MCF 10A (cell line): ENCODE measurements around the gene ST7. TPM values are rescaled to one million over a fixed set of nuclear protein-coding genes. Genes with fewer than 3 reads are reported as not detected.
"Not testable (repeated sequence)": the region's sequence is repeated elsewhere in the genome, so short reads cannot be mapped to it uniquely, and the experiment has no call there.

Source experiments
- BruUV-seq: library from RNA; stranded (reverse); fragments of 400-500 nt; replicated peaks from 2 replicates; lab custom pipeline; 2021; lab: Mats Ljungman, UMichigan
- CTCF ChIA-PET: fragments of 300-600 bp; sonication (Branson Sonifier 250); formaldehyde crosslinking; extraction: SDS; loops from one replicate; lab custom pipeline; 2021; ENCODE audit warnings: antibody characterized with exemption, inconsistent platforms; lab: Yijun Ruan, JAX
- POLR2A ChIA-PET: fragments of 300-600, 350-650 bp; sonication (Branson Sonifier 250); formaldehyde crosslinking; extraction: SDS; loops from one replicate; lab custom pipeline; 2020; ENCODE audit warnings: antibody characterized with exemption, inconsistent platforms; lab: Yijun Ruan, JAX
- DNase-seq: peaks from one replicate; pipeline ENCODE4 v3.0.0-alpha.2; 2018; ENCODE audit not compliant: unreplicated experiment
- H3K27ac Mint-ChIP-seq: one replicate; pipeline ENCODE4 v1.8.0; 2022; ENCODE audit warnings: mild to moderate bottlenecking, low read depth, mixed read lengths; ENCODE audit not compliant: unreplicated experiment
- H3K27me3 Mint-ChIP-seq: one replicate; pipeline ENCODE4 v1.8.0; 2022; ENCODE audit warnings: mixed read lengths; ENCODE audit not compliant: insufficient read depth, unreplicated experiment
- H3K36me3 Mint-ChIP-seq: one replicate; pipeline ENCODE4 v1.8.0; 2022; ENCODE audit warnings: mild to moderate bottlenecking, moderate library complexity, mixed read lengths; ENCODE audit not compliant: insufficient read depth, unreplicated experiment
- H3K4me1 Mint-ChIP-seq: one replicate; pipeline ENCODE4 v1.8.0; 2022; ENCODE audit warnings: mixed read lengths; ENCODE audit not compliant: insufficient read depth, unreplicated experiment
- H3K4me3 Mint-ChIP-seq: one replicate; pipeline ENCODE4 v1.8.0; 2022; ENCODE audit warnings: mild to moderate bottlenecking, moderate library complexity, mixed read lengths; ENCODE audit not compliant: unreplicated experiment
- H3K9me3 Mint-ChIP-seq: one replicate; pipeline ENCODE4 v1.8.0; 2022; ENCODE audit warnings: mixed read lengths; ENCODE audit not compliant: unreplicated experiment
- intact Hi-C: fragments of 100-400 bp; cut with micrococcal nuclease; formaldehyde crosslinking; loops from 2 replicates; pipeline ENCODE4 v1.14.1; 2022
- total RNA-seq: library from RNA; stranded (reverse); gene quantifications from 2 replicates; pipeline ENCODE4 v1.2.3, GENCODE V29; 2022
- TF ChIP-seq, protein P1 (sequence below): fragments of 200-600 bp; IDR thresholded peaks from one replicate; pipeline ENCODE4 v1.8.0; 2022; ENCODE audit warnings: antibody characterized with exemption, mild to moderate bottlenecking; ENCODE audit not compliant: unreplicated experiment

Gene ST7
- total RNA-seq, 1 experiment from 2014 or later = 18.5 TPM

DNA sequence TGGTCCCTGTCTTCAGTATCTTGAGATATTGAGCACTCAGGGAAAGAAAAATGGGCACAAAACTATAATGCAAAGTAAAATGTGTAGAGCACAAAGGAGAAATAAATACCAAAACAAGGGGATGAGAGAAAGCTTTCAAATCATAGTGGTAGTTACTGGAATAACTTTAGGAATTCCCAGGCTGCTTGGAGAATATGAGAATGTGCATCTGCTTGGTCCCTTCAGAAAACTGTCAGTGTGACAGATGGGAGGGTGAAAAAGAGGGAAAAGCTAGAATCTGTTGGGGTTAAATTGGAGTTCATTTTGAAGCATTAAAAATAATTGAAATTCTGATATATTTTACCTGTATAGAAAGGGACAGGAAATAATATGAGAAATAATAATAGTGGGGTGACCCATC is 15.3 kb downstream of the ST7 start:
- Mint-ChIP-seq H3K4me1 (peaks cover 5% of the 10 kb centered on the region), H3K9me3 (no peaks in the 10 kb centered on the region), H3K36me3 (no peaks in the 10 kb centered on the region), H3K27ac (no peak overlapping the region), H3K4me3 (no peak overlapping the region), H3K27me3 (no peaks in the 10 kb centered on the region)
- BruUV-seq = no TSS peak
- intact Hi-C loops = no loop called here
- TF ChIP-seq, protein P1, sequence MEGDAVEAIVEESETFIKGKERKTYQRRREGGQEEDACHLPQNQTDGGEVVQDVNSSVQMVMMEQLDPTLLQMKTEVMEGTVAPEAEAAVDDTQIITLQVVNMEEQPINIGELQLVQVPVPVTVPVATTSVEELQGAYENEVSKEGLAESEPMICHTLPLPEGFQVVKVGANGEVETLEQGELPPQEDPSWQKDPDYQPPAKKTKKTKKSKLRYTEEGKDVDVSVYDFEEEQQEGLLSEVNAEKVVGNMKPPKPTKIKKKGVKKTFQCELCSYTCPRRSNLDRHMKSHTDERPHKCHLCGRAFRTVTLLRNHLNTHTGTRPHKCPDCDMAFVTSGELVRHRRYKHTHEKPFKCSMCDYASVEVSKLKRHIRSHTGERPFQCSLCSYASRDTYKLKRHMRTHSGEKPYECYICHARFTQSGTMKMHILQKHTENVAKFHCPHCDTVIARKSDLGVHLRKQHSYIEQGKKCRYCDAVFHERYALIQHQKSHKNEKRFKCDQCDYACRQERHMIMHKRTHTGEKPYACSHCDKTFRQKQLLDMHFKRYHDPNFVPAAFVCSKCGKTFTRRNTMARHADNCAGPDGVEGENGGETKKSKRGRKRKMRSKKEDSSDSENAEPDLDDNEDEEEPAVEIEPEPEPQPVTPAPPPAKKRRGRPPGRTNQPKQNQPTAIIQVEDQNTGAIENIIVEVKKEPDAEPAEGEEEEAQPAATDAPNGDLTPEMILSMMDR = no peak
- CTCF ChIA-PET = interaction anchor here (4.6 kb wide), 1 partner anchor 17 kb away, joined by 42 read pairs; no protein-coding TSS in a partner anchor
- POLR2A ChIA-PET = interaction anchor here (0.7 kb wide), 1 partner anchor 778 kb away, joined by 3 read pairs; no protein-coding TSS in a partner anchor
- no peak for DNase-seq

DNA sequence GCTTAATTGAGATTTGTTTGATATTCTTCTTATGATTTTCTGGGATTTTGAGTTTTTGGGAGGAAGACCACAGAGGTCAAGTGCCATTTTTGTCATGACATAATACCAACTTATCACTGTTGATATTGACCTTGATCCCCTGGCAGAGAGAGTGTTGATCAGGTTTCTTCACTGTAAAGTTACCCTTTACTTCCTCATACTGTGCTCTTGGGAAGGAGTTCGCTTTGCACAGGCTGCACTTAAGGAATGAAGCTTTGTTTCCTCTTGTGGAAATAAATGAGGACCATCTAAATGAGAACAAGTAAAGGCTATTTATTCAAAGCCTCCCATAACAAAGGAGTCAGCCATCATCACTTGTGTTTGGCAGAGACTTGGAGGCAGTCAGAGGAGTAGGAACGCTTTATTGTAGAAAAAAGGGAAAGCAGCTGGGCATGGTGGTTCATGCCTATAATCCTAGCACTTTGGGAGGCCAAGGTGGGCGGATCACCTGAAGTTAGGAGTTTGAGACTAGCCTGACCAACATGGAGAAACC is 16.1 kb downstream of the ST7 start:
- Mint-ChIP-seq H3K4me3 (no peak overlapping the region), H3K27ac (no peak overlapping the region), H3K9me3 (no peaks in the 10 kb centered on the region), H3K36me3 (no peaks in the 10 kb centered on the region), H3K4me1 (peaks cover 5% of the 10 kb centered on the region), H3K27me3 (no peaks in the 10 kb centered on the region)
- ChIA-PET POLR2A (no interaction called here), CTCF (interaction anchor here (0.6 to 4.6 kb wide), 4 partner anchors 16 to 103 kb away, joined by 3 to 42 read pairs (median 4); no protein-coding TSS in a partner anchor)
- no peak for DNase-seq
- intact Hi-C loops = no loop called here
- BruUV-seq = no TSS peak
- TF ChIP-seq, protein P1 = no peak

DNA sequence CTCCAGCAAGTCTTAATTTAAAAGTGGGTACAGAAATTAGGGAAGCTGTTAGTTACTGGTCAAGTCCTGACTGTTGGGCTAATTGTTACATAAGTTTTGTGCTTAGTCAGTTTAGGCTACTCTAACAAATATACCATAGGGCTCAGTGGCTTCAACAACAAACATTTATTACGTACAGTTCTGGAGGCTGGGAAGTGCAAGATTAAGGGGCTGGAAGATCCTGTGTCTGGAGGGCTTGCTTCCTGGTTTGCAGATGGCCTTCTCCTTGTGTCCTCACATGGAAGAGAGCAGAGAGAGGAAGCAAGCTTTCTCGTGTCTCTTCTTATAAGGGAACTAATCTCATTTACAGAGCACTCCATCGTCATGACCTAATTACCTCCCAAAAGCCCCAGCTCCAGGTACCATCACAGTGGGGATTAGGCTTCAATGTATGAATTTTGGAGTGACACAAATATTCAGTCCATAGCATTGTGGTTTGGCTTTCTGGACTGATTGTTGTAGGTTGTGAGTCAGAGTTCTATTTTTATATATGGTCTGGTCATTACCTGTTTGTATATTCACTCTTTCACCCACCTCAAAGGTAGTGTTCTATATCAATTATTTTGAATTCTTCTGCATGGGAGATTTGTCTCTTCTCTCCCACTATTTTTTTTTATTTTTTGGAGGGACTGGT is 17.1 kb downstream of the ST7 start:
- intact Hi-C loops = no loop called here
- no peaks in the 10 kb centered on the region for H3K27me3 Mint-ChIP-seq
- ChIA-PET POLR2A (interaction anchor here (1.0 kb wide), 1 partner anchor 16 kb away, joined by 3 read pairs; no protein-coding TSS in a partner anchor), CTCF (interaction anchor here (0.6 to 4.6 kb wide), 6 partner anchors 14 to 287 kb away, joined by 3 to 42 read pairs (median 4); no protein-coding TSS in a partner anchor)
- DNase-seq = no peak
- TF ChIP-seq, protein P1 = no peak
- no peak overlapping the region for H3K27ac Mint-ChIP-seq
- peaks cover 5% of the 10 kb centered on the region for H3K4me1 Mint-ChIP-seq
- no peak overlapping the region for H3K4me3 Mint-ChIP-seq
- H3K36me3 Mint-ChIP-seq = no peaks in the 10 kb centered on the region
- no TSS peak for BruUV-seq
- no peaks in the 10 kb centered on the region for H3K9me3 Mint-ChIP-seq

DNA sequence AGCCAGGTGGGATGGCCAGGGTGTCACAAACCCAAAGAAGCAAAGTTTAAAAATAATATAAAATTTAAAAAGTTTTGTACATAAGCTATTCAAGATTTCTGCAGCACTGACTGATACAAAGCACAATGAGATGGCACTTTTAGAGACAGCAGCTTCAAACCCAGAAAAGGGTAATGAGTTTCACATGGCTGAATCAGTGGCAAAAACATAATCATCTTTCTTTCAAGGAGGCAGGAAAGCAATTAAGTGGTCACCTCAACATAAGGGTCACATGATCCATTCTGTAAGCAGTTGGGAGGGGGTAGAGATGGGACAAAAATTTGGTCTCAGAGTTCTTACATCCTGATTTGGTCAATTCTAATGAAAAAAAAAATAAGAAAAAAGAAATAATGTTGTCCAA is 17.9 kb downstream of the ST7 start:
- intact Hi-C loops, H3K36me3 Mint-ChIP-seq, H3K27me3 Mint-ChIP-seq, BruUV-seq, H3K27ac Mint-ChIP-seq, H3K4me1 Mint-ChIP-seq, POLR2A ChIA-PET, DNase-seq, H3K9me3 Mint-ChIP-seq, H3K4me3 Mint-ChIP-seq: not testable (repeated sequence)
- CTCF ChIA-PET = interaction anchor here (0.6 to 4.6 kb wide), 5 partner anchors 14 to 286 kb away, joined by 3 to 42 read pairs (median 4); no protein-coding TSS in a partner anchor
